ENCODE data around the gene GAPVD1. TPM values are rescaled to one million over a fixed set of nuclear protein-coding genes. Genes with fewer than 3 reads are reported as not detected.

The GAPVD1 gene
- total and polyA plus RNA-seq, 2 of the 13 experiments (the other 11 are each of a cell fraction or from before 2014, with no cell fraction given): 11.1 to 33.2 TPM

GRCh38 chr9:125355601-125356000 is 94.0 kb downstream of the GAPVD1 start:
- Histone ChIP-seq H2AFZ (ENCODE audit: low read length) (no peak overlapping the region), H3K27me3 (ENCODE audit: control insufficient read depth in 1 of 2, insufficient read depth in 2 of 2, low read length in 2 of 2) (no peaks in the 10 kb centered on the region), H4K20me1 (ENCODE audit: insufficient read depth, low read length) (no peaks in the 10 kb centered on the region), H3K4me2 (ENCODE audit: low read depth, low read length) (no peak overlapping the region), H3K4me3 (replicated peaks in 1 of 3; ENCODE audit: insufficient read depth in 1 of 3, low read depth in 2 of 3, low read length in 3 of 3) (no peak overlapping the region), H3K79me2 (ENCODE audit: insufficient read depth, low read length) (no peaks in the 10 kb centered on the region), H3K36me3 (replicated peaks in 1 of 2; ENCODE audit: control insufficient read depth in 1 of 2, insufficient read depth in 2 of 2, low read length in 2 of 2) (peaks cover 20 to 71% of the 10 kb centered on the region in 2 experiments; a peak in 4 of 5 replicates), H3K27ac (ENCODE audit: extremely low read length, insufficient read depth, low read length) (no peak overlapping the region), H3K4me1 (ENCODE audit: insufficient read depth, low read length) (no peaks in the 10 kb centered on the region), H3K9ac (ENCODE audit: insufficient read depth, low read depth, low read length) (no peak overlapping the region), H3K9me3 (ENCODE audit: low read length) (no peaks in the 10 kb centered on the region)
- no peak for ATAC-seq
- no peak for FAIRE-seq
- no peak for TF ChIP-seq CEBPB (IDR thresholded peaks at IDR 0.05; ENCODE audit: borderline replicate concordance, low read depth, low read length)
- no peak for TF ChIP-seq NR0B2 (CRISPR knock-in tag; IDR thresholded peaks at IDR 0.05)
- no peak for TF ChIP-seq ZNF746 (CRISPR knock-in tag; IDR thresholded peaks at IDR 0.05)
- no peak for TF ChIP-seq U2AF2 (IDR thresholded peaks at IDR 0.05; ENCODE audit: low read depth, low read length)
- TF ChIP-seq ZNF589 (CRISPR knock-in tag; conservative IDR thresholded peaks at IDR 0.05): no peak
- TF ChIP-seq ZNF703 (CRISPR knock-in tag; IDR thresholded peaks at IDR 0.05; ENCODE audit: borderline replicate concordance): no peak
- no peak for TF ChIP-seq MAFK (conservative IDR thresholded peaks at IDR 0.05 in 1 of 2, IDR thresholded peaks at IDR 0.05 in 1 of 2; ENCODE audit: low read length in 2 of 2)
- TF ChIP-seq ZNF547 (CRISPR knock-in tag; IDR thresholded peaks at IDR 0.05): no peak
- TF ChIP-seq KLF13 (CRISPR knock-in tag; IDR thresholded peaks at IDR 0.05): no peak
- no peak for TF ChIP-seq SP1 (IDR thresholded peaks at IDR 0.05)
- TF ChIP-seq SP1 (CRISPR knock-in tag; IDR thresholded peaks at IDR 0.05): no peak
- TF ChIP-seq JUN (CRISPR knock-in tag; IDR thresholded peaks at IDR 0.05): no peak
- no peak for TF ChIP-seq ZBTB3 (CRISPR knock-in tag; IDR thresholded peaks at IDR 0.05; ENCODE audit: borderline replicate concordance, low read depth)
- no peak for TF ChIP-seq DZIP1 (CRISPR knock-in tag; IDR thresholded peaks at IDR 0.05)
- TF ChIP-seq ZBTB21 (CRISPR knock-in tag; IDR thresholded peaks at IDR 0.05): no peak
- BruUV-seq (replicated peaks): no TSS peak
- intact Hi-C loops (cut with micrococcal nuclease; ENCODE audit: unreplicated experiment): no loop called here
- ChIA-PET CTCF (ENCODE audit: low intra/inter-chr PET ratio, low total read pairs) (no interaction called here), POLR2A (no interaction called here)
- in situ Hi-C loops (cut with HindIII; ENCODE audit: extremely low pct_ligation_motif_present, low pct_unique_long_range_greater_than_20kb): no loop called here
- no peak for DNase-seq (ENCODE audit: low spot score)
- WGBS (ENCODE audit: low lambda C conversion rate): 96% methylated on average over 11 of the region's 11 CpGs
